GM12891 (cell line): Measurements from ENCODE around the gene LRRC71.

Source experiments
- PAX5 ChIP-seq: IDR thresholded peaks from 2 replicates; pipeline ENCODE4 v1.6.1; 2011; ENCODE audit warnings: low read length, moderate library complexity, mild to moderate bottlenecking; ENCODE audit not compliant: insufficient read depth, severe bottlenecking
- POLR2A ChIP-seq: IDR thresholded peaks from 2 replicates; pipeline ENCODE4 v1.6.1; 2011; ENCODE audit warnings: low read depth, low read length, control low read depth
- POLR2AphosphoS5 ChIP-seq: IDR thresholded peaks from 2 replicates; pipeline ENCODE4 v1.6.1; 2011; ENCODE audit warnings: low read depth, low read length, control low read depth
- POU2F2 ChIP-seq: IDR thresholded peaks from 2 replicates; pipeline ENCODE4 v1.6.1; 2011; ENCODE audit warnings: low read depth, mild to moderate bottlenecking, control low read depth, low read length, moderate library complexity
- TAF1 ChIP-seq: IDR thresholded peaks from 2 replicates; pipeline ENCODE4 v1.6.1; 2011; ENCODE audit warnings: low read depth, low read length, control low read depth

GRCh38 chr1:156883919-156884318 lies 36.5 kb upstream of the LRRC71 start:
- no peak for TF ChIP-seq POLR2AphosphoS5
- no peak for TF ChIP-seq POU2F2
- no peak for TF ChIP-seq POLR2A
- TF ChIP-seq PAX5: no peak
- no peak for TF ChIP-seq TAF1
